Epidermal melanocyte (primary cell): ENCODE measurements around the gene INAVA.
"Not testable (repeated sequence)": the region's sequence is repeated elsewhere in the genome, so short reads cannot be mapped to it uniquely, and the experiment has no call there.

ENCODE experiments used
- DNase-seq: peaks from one replicate; pipeline ENCODE4 v3.0.0; 2011; ENCODE audit warnings: low spot score; ENCODE audit not compliant: insufficient read length

The INAVA gene

GRCh38 chr1:200899015-200899386 is 4.3 kb downstream of the INAVA start:
- DNase-seq, result no peak

GRCh38 chr1:200899451-200899915 is 4.8 kb downstream of the INAVA start:
- no peak for DNase-seq

- no peak for DNase-seq
Observed at GRCh38 chr1:200899954-200900867, 5.5 kb downstream of the INAVA start.

GRCh38 chr1:200900877-200901276 is 6.2 kb downstream of the INAVA start:
- no peak for DNase-seq

GRCh38 chr1:200901350-200901749 is 6.7 kb downstream of the INAVA start:
- no peak for DNase-seq

- no peak for DNase-seq
Observed at GRCh38 chr1:200901796-200902444, 7.2 kb downstream of the INAVA start.

- DNase-seq, result no peak
Observed at GRCh38 chr1:200903793-200904192, 9.1 kb downstream of the INAVA start.

- DNase-seq, result no peak
Observed at GRCh38 chr1:200904772-200905171, 10.1 kb downstream of the INAVA start.

GRCh38 chr1:200905411-200906052 is 10.8 kb downstream of the INAVA start:
- no peak for DNase-seq

- DNase-seq, result no peak
Observed at GRCh38 chr1:200906491-200906890, 11.8 kb downstream of the INAVA start.

- DNase-seq, result no peak
Observed at GRCh38 chr1:200907611-200908097, 13.0 kb downstream of the INAVA start.

GRCh38 chr1:200908191-200908868 is 13.6 kb downstream of the INAVA start:
- no peak for DNase-seq

- no peak for DNase-seq
Observed at GRCh38 chr1:200909071-200909470, 14.4 kb downstream of the INAVA start.

GRCh38 chr1:200909757-200910239 is 15.1 kb downstream of the INAVA start:
- DNase-seq, result no peak

GRCh38 chr1:200911361-200911760 is 16.7 kb downstream of the INAVA start:
- no peak for DNase-seq

GRCh38 chr1:200911936-200912335 is 17.2 kb downstream of the INAVA start:
- not testable (repeated sequence) for DNase-seq

- DNase-seq, result no peak
Observed at GRCh38 chr1:200912737-200913407, 18.2 kb downstream of the INAVA start.

GRCh38 chr1:200916152-200916551 is 21.5 kb downstream of the INAVA start:
- no peak for DNase-seq

- no peak for DNase-seq
Observed at GRCh38 chr1:200916681-200917080, 22.0 kb downstream of the INAVA start.

GRCh38 chr1:200917291-200917817 is 22.7 kb downstream of the INAVA start:
- no peak for DNase-seq
